GM12878 (cell line): Measurements from ENCODE around the gene NUP54.

ENCODE experiments used
- ETV6 ChIP-seq, 2 experiments: fragments of 450-650 bp in 1 of 2; IDR thresholded peaks in 1 of 2; conservative IDR thresholded peaks in 1 of 2; 2 replicates each; pipeline ENCODE4 v1.6.1; 2014; ENCODE audit warnings: antibody characterized with exemption in 1 of 2, borderline replicate concordance in 1 of 2, low read depth in 1 of 2, mild to moderate bottlenecking in 1 of 2, moderate library complexity in 1 of 2
- FOXM1 ChIP-seq: IDR thresholded peaks from 2 replicates; pipeline ENCODE4 v1.6.1; 2012; ENCODE audit warnings: low read depth, mild to moderate bottlenecking, inconsistent platforms, low read length, moderate library complexity
- LARP7 ChIP-seq: fragments of 450-650 bp; IDR thresholded peaks from 2 replicates; pipeline ENCODE4 v1.6.1; 2017; ENCODE audit warnings: mild to moderate bottlenecking
- MYC ChIP-seq: IDR thresholded peaks from 2 replicates; pipeline ENCODE4 v1.6.1; 2011; ENCODE audit warnings: mild to moderate bottlenecking, low read length, moderate library complexity, inconsistent platforms; ENCODE audit not compliant: insufficient read depth, insufficient replicate concordance, insufficient read length, severe bottlenecking
- NFYB ChIP-seq: IDR thresholded peaks from 2 replicates; pipeline ENCODE4 v1.6.1; 2011; ENCODE audit warnings: low read depth, mild to moderate bottlenecking, low read length, improper control_type of control experiment, moderate library complexity; ENCODE audit not compliant: insufficient read depth
- POLR2A ChIP-seq: IDR thresholded peaks from 2 replicates; pipeline ENCODE4 v1.6.1; 2011; ENCODE audit warnings: low read depth, mild to moderate bottlenecking, low read length
- RAD51 ChIP-seq: fragments of 450-650 bp; IDR thresholded peaks from 2 replicates; pipeline ENCODE4 v1.6.1; 2016; ENCODE audit warnings: moderate library complexity, mild to moderate bottlenecking, inconsistent platforms
- SIN3A ChIP-seq: IDR thresholded peaks from 2 replicates; pipeline ENCODE4 v1.6.1; 2012; ENCODE audit warnings: low read depth, low read length, improper control_type of control experiment
- SP1 ChIP-seq: IDR thresholded peaks from one replicate; pipeline ENCODE4 v1.6.1; 2011; ENCODE audit warnings: low read depth, low read length
- STAT3 ChIP-seq: IDR thresholded peaks from 2 replicates; pipeline ENCODE4 v1.6.1; 2011; ENCODE audit warnings: low read depth, low read length, improper control_type of control experiment
- TAF1 ChIP-seq: IDR thresholded peaks from 2 replicates; pipeline ENCODE4 v1.6.1; 2011; ENCODE audit warnings: mild to moderate bottlenecking, low read depth, low read length, borderline replicate concordance
- TF ChIP-seq, protein P1 (sequence below), 3 experiments: IDR thresholded peaks in 2 of 3; conservative IDR thresholded peaks in 1 of 3; 2 replicates each; pipeline ENCODE4 v1.5.1; 2011; ENCODE audit warnings: low read depth in 3 of 3, low read length in 3 of 3, mild to moderate bottlenecking in 3 of 3, control low read depth in 2 of 3, moderate library complexity in 2 of 3, inconsistent platforms in 1 of 3, mixed read lengths in 1 of 3; ENCODE audit not compliant: control insufficient read depth in 2 of 3, insufficient read depth in 1 of 3; ENCODE audit errors: extremely low read depth in 1 of 3

DNA sequence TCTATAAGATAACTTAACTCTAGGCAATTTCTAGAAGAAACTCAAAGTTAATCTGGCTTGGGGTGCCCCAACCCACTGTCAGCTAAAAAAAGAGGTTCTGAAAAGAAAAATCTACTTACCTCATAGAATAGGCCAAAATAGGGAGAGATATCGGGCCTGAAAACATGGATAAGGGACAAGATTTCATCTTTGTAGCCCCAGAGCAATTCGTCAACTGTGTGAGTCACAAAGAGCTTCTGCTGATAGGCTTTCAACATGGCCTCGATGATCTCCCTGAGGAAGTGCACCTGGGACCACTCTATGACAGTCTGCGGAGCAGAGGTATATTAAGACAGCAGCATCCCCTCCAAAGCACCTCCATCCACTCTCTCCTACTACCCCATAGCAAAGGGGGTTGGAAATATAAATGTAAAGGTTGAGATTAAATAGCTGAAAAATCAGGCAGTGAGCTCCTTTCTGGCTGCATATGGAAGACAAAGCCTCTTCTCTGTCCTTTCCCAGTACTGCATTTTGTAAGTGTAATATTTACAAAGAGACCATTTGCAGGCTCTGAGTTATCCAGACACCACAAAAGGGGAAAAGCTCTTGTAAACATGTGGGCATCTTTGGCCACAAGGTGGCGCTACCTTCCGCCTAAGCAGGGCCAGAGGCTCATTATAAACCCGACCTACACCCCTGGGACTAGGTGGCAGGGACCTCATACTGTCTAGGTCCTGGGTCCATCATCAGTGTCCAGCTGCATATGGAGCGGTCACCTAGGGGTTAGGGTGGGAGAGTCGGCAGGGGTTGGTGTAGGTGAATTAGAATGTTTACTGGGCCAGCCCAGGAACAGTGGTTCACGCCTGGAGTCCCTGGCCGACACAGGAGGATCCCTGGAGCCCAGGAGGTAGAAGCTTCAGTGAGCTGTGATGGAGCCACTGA is 31.5 kb upstream of the NUP54 start:
- TF ChIP-seq SP1 (no peak), FOXM1 (peak; percentile 46; the same call in 1 of the 2 replicates), NFYB (no peak), STAT3 (no peak), POLR2A (no peak), SIN3A (no peak), RAD51 (no peak), ETV6 (conservative IDR thresholded peaks at IDR 0.05 in 1 of 2, IDR thresholded peaks at IDR 0.05 in 1 of 2; ENCODE audit: borderline replicate concordance in 1 of 2, low read depth in 1 of 2) (no peak), MYC (no peak), TAF1 (no peak), LARP7 (no peak)
- TF ChIP-seq, protein P1, sequence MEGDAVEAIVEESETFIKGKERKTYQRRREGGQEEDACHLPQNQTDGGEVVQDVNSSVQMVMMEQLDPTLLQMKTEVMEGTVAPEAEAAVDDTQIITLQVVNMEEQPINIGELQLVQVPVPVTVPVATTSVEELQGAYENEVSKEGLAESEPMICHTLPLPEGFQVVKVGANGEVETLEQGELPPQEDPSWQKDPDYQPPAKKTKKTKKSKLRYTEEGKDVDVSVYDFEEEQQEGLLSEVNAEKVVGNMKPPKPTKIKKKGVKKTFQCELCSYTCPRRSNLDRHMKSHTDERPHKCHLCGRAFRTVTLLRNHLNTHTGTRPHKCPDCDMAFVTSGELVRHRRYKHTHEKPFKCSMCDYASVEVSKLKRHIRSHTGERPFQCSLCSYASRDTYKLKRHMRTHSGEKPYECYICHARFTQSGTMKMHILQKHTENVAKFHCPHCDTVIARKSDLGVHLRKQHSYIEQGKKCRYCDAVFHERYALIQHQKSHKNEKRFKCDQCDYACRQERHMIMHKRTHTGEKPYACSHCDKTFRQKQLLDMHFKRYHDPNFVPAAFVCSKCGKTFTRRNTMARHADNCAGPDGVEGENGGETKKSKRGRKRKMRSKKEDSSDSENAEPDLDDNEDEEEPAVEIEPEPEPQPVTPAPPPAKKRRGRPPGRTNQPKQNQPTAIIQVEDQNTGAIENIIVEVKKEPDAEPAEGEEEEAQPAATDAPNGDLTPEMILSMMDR (IDR thresholded peaks at IDR 0.05 in 2 of 3, conservative IDR thresholded peaks at IDR 0.05 in 1 of 3; ENCODE audit: control insufficient read depth in 2 of 3, extremely low read depth in 1 of 3, insufficient read depth in 1 of 3, low read depth in 3 of 3, low read length in 3 of 3), result peak; percentile 86 to 91 (median 86)
